HepG2 (cell line): ENCODE results near the gene MLH1.

ENCODE experiments used
- CREM ChIP-seq, 2 experiments: sonication (generic) in 1 of 2; formaldehyde crosslinking in 1 of 2; IDR thresholded peaks; 2 replicates each; pipeline versions ENCODE4 v1.4.0 to v1.6.1; 2016 to 2020; ENCODE audit warnings: antibody characterized with exemption in 1 of 2, mild to moderate bottlenecking in 1 of 2, missing genetic modification reagents in 1 of 2
- CTCF ChIP-seq: sonication (generic); formaldehyde crosslinking; IDR thresholded peaks from 2 replicates; pipeline ENCODE4 v1.5.0; 2020; ENCODE audit warnings: mild to moderate bottlenecking, missing genetic modification reagents, moderate library complexity
- FOSL2 ChIP-seq: sonication (generic); formaldehyde crosslinking; IDR thresholded peaks from 2 replicates; pipeline ENCODE4 v1.4.0; 2020; ENCODE audit warnings: missing genetic modification reagents
- HMGXB4 ChIP-seq, 2 experiments: sonication (generic) in 1 of 2; formaldehyde crosslinking in 1 of 2; IDR thresholded peaks; 2 replicates each; pipeline versions ENCODE4 v1.4.0 to v1.6.1; 2018 to 2020; ENCODE audit warnings: missing genetic modification reagents in 2 of 2, borderline replicate concordance in 1 of 2, low read depth in 1 of 2, mild to moderate bottlenecking in 1 of 2, missing biosample characterization in 1 of 2
- REST ChIP-seq, 2 experiments: IDR thresholded peaks; 2 replicates each; pipeline ENCODE4 v1.6.1; 2011 to 2012; ENCODE audit warnings: low read length in 2 of 2, borderline replicate concordance in 1 of 2, low read depth in 1 of 2, mild to moderate bottlenecking in 1 of 2, moderate library complexity in 1 of 2
- SOX6 ChIP-seq, 2 experiments: fragments of 450-650 bp in 1 of 2; sonication (generic) in 1 of 2; formaldehyde crosslinking in 1 of 2; IDR thresholded peaks; 2 replicates each; pipeline versions ENCODE4 v1.4.0 to v1.6.1; 2017 to 2020; ENCODE audit warnings: antibody characterized with exemption in 1 of 2, mild to moderate bottlenecking in 1 of 2, missing genetic modification reagents in 1 of 2
- ZKSCAN8 ChIP-seq: IDR thresholded peaks from 2 replicates; pipeline ENCODE4 v1.6.1; 2016; ENCODE audit warnings: borderline replicate concordance, missing genetic modification reagents, missing compliant biosample characterization
- ZNF275 ChIP-seq: sonication (generic); formaldehyde crosslinking; IDR thresholded peaks from 2 replicates; pipeline ENCODE4 v1.8.0; 2022; ENCODE audit warnings: missing genetic modification reagents, mild to moderate bottlenecking, inconsistent platforms, borderline replicate concordance
- ZNF670 ChIP-seq: sonication (generic); formaldehyde crosslinking; IDR thresholded peaks from 2 replicates; pipeline ENCODE4 v1.8.0; 2022; ENCODE audit warnings: mild to moderate bottlenecking, missing genetic modification reagents, borderline replicate concordance
- TF ChIP-seq, protein P1 (sequence below): sonication (generic); formaldehyde crosslinking; conservative IDR thresholded peaks from 2 replicates; pipeline ENCODE4 v1.4.0; 2020; ENCODE audit warnings: missing genetic modification reagents

DNA sequence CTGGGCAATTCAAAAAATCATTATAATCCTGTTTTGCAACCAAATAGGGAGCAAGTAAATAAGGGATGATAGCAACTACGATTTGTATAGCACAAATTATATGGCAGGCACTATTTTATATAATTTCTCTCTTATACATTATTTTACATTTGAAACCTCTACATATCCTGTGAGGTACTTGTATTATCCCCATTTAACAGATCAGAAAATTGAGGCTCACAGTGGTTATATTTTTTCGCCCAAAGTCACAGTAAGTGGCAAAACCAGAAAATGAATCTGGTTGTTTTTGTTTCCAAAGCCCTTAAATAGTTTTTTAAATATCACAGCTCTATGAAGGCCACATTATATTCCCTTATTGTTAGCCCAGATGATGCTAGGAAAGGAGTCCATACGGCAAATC, 74.3 kb downstream of the MLH1 start:
- no peak for TF ChIP-seq CTCF (CRISPR knock-in tag)
- no peak for TF ChIP-seq REST (IDR thresholded peaks at IDR 0.05; ENCODE audit: borderline replicate concordance in 1 of 2, low read depth in 1 of 2, low read length in 2 of 2)
- TF ChIP-seq ZNF275 (CRISPR knock-in tag), result no peak
- TF ChIP-seq SOX6 (IDR thresholded peaks at IDR 0.05), result no peak
- TF ChIP-seq SOX6 (CRISPR knock-in tag; IDR thresholded peaks at IDR 0.05), result no peak
- no peak for TF ChIP-seq FOSL2
- no peak for TF ChIP-seq ZKSCAN8
- TF ChIP-seq, protein P1, sequence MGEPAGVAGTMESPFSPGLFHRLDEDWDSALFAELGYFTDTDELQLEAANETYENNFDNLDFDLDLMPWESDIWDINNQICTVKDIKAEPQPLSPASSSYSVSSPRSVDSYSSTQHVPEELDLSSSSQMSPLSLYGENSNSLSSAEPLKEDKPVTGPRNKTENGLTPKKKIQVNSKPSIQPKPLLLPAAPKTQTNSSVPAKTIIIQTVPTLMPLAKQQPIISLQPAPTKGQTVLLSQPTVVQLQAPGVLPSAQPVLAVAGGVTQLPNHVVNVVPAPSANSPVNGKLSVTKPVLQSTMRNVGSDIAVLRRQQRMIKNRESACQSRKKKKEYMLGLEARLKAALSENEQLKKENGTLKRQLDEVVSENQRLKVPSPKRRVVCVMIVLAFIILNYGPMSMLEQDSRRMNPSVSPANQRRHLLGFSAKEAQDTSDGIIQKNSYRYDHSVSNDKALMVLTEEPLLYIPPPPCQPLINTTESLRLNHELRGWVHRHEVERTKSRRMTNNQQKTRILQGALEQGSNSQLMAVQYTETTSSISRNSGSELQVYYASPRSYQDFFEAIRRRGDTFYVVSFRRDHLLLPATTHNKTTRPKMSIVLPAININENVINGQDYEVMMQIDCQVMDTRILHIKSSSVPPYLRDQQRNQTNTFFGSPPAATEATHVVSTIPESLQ (CRISPR knock-in tag), result no peak
- no peak for TF ChIP-seq ZNF670 (CRISPR knock-in tag)
- TF ChIP-seq HMGXB4 (CRISPR knock-in tag; IDR thresholded peaks at IDR 0.05; ENCODE audit: borderline replicate concordance in 1 of 2, low read depth in 1 of 2), result no peak
- TF ChIP-seq CREM (IDR thresholded peaks at IDR 0.05), result no peak
- no peak for TF ChIP-seq CREM (CRISPR knock-in tag; IDR thresholded peaks at IDR 0.05)
